GM23338 (cell line): Measurements from ENCODE around the gene APMAP. TPM values are rescaled to one million over a fixed set of nuclear protein-coding genes. Genes with fewer than 3 reads are reported as not detected.
A peak's percentile ranks its signal among the peaks of the same experiment; 100 is the strongest.

Experiments
- ATAC-seq: fragments of 200-7000 bp; cut with Tn5 transposase; 3 replicates; pipeline ENCODE4 v1.9.1; 2020
- DNase-seq: peaks from one replicate; pipeline ENCODE4 v3.0.0-alpha.2; 2015; ENCODE audit warnings: low spot score
- H2AFZ ChIP-seq: fragments of 200-600 bp; sonication (generic); 2 replicates; pipeline ENCODE4 v1.8.0; 2016; ENCODE audit warnings: antibody characterized with exemption, mild to moderate bottlenecking, moderate library complexity
- H3F3A ChIP-seq: fragments of 200-600 bp; sonication (generic); replicated peaks from 2 replicates; pipeline ENCODE4 v1.8.0; 2017; ENCODE audit warnings: antibody characterized with exemption, mixed run types, low read depth
- H3K27ac ChIP-seq: fragments of 200-600 bp; sonication (generic); 2 replicates; pipeline ENCODE4 v1.6.1; 2016; ENCODE audit warnings: low read depth
- H3K27me3 ChIP-seq: fragments of 200-600 bp; sonication (generic); 2 replicates; pipeline ENCODE4 v1.8.0; 2016; ENCODE audit warnings: mild to moderate bottlenecking, mixed run types, moderate library complexity; ENCODE audit not compliant: insufficient read depth
- H3K36me3 ChIP-seq: fragments of 200-600 bp; sonication (generic); 2 replicates; pipeline ENCODE4 v1.8.0; 2016; ENCODE audit warnings: mild to moderate bottlenecking; ENCODE audit not compliant: insufficient read depth
- H3K4me1 ChIP-seq: fragments of 200-600 bp; sonication (generic); 2 replicates; pipeline ENCODE4 v1.8.0; 2016; ENCODE audit warnings: mild to moderate bottlenecking, moderate library complexity; ENCODE audit not compliant: insufficient read depth
- H3K4me2 ChIP-seq: fragments of 200-600 bp; sonication (generic); 2 replicates; pipeline ENCODE4 v1.7.1; 2017; ENCODE audit warnings: mixed run types
- H3K4me3 ChIP-seq: fragments of 200-600 bp; sonication (generic); 2 replicates; pipeline ENCODE4 v1.6.1; 2016; ENCODE audit warnings: mixed run types
- H3K79me2 ChIP-seq: fragments of 200-600 bp; sonication (generic); replicated peaks from 2 replicates; pipeline ENCODE4 v1.8.0; 2017; ENCODE audit warnings: mild to moderate bottlenecking; ENCODE audit not compliant: insufficient read depth
- H3K9me2 ChIP-seq: fragments of 200-600 bp; sonication (generic); 2 replicates; pipeline ENCODE4 v1.8.0; 2017; ENCODE audit not compliant: insufficient read depth
- H4K20me1 ChIP-seq: fragments of 200-600 bp; sonication (generic); replicated peaks from 2 replicates; pipeline ENCODE4 v1.8.0; 2017; ENCODE audit warnings: mild to moderate bottlenecking; ENCODE audit not compliant: insufficient read depth
- H3K27ac Mint-ChIP-seq: 2 replicates; pipeline ENCODE4 v1.8.0; 2020; ENCODE audit warnings: inconsistent platforms, mild to moderate bottlenecking, moderate library complexity, mixed read lengths
- H3K27me3 Mint-ChIP-seq: 3 replicates; pipeline ENCODE4 v1.8.0; 2022; ENCODE audit warnings: low read depth, mild to moderate bottlenecking, moderate library complexity, mixed read lengths, inconsistent platforms; ENCODE audit not compliant: insufficient read depth, poor library complexity
- H3K36me3 Mint-ChIP-seq: 3 replicates; pipeline ENCODE4 v1.8.0; 2021; ENCODE audit warnings: low read depth, mild to moderate bottlenecking, inconsistent platforms, moderate library complexity, mixed read lengths
- H3K4me1 Mint-ChIP-seq: 3 replicates; pipeline ENCODE4 v1.8.0; 2020; ENCODE audit warnings: mild to moderate bottlenecking, inconsistent platforms, mixed read lengths
- H3K4me3 Mint-ChIP-seq: 3 replicates; pipeline ENCODE4 v1.8.0; 2021; ENCODE audit warnings: moderate library complexity, mild to moderate bottlenecking, inconsistent platforms, mixed read lengths
- H3K9me3 Mint-ChIP-seq: 3 replicates; pipeline ENCODE4 v1.8.0; 2020; ENCODE audit warnings: moderate library complexity, mild to moderate bottlenecking, inconsistent platforms, mixed read lengths
- CREB1 ChIP-seq: fragments of 250-450 bp; sonication (Bioruptor Pico); IDR thresholded peaks from 2 replicates; pipeline ENCODE4 v1.5.0; 2020; ENCODE audit warnings: low read depth, mild to moderate bottlenecking, moderate library complexity
- CTCF ChIP-seq, 2 experiments: fragments of 200-600 bp in 1 of 2; sonication (generic) in 1 of 2; conservative IDR thresholded peaks; 2 replicates each; pipeline versions ENCODE4 v1.5.1 to v1.6.1; 2016 to 2017; ENCODE audit warnings: antibody characterized with exemption in 2 of 2, low read depth in 2 of 2, mild to moderate bottlenecking in 2 of 2, moderate library complexity in 1 of 2
- ETS1 ChIP-seq: IDR thresholded peaks from 2 replicates; pipeline ENCODE4 v1.6.1; 2016; ENCODE audit warnings: antibody characterized with exemption
- EZH2 ChIP-seq: fragments of 200-600 bp; sonication (generic); IDR thresholded peaks from one replicate; pipeline ENCODE4 v1.8.0; 2017; ENCODE audit warnings: antibody characterized with exemption, mild to moderate bottlenecking, low read depth; ENCODE audit not compliant: unreplicated experiment
- EZH2phosphoT487 ChIP-seq: fragments of 200-600 bp; sonication (generic); IDR thresholded peaks from one replicate; pipeline ENCODE4 v1.8.1; 2018; ENCODE audit warnings: antibody characterized with exemption; ENCODE audit not compliant: unreplicated experiment
- JUNB ChIP-seq: IDR thresholded peaks from one replicate; pipeline ENCODE4 v1.6.1; 2016; ENCODE audit warnings: antibody characterized with exemption; ENCODE audit not compliant: unreplicated experiment
- NANOG ChIP-seq: IDR thresholded peaks from 2 replicates; pipeline ENCODE4 v1.6.1; 2016; ENCODE audit warnings: antibody characterized with exemption, borderline replicate concordance
- POLR2AphosphoS5 ChIP-seq: IDR thresholded peaks from 2 replicates; pipeline ENCODE4 v1.6.1; 2016; ENCODE audit warnings: antibody characterized with exemption, low read depth
- REST ChIP-seq: IDR thresholded peaks from one replicate; pipeline ENCODE4 v1.6.1; 2018; ENCODE audit warnings: antibody characterized with exemption; ENCODE audit not compliant: unreplicated experiment
- STAT1 ChIP-seq: IDR thresholded peaks from one replicate; pipeline ENCODE4 v1.6.1; 2016; ENCODE audit warnings: antibody characterized with exemption; ENCODE audit not compliant: unreplicated experiment
- ZNF114 ChIP-seq: fragments of 250-450 bp; sonication (Bioruptor Pico); IDR thresholded peaks from 2 replicates; pipeline ENCODE4 v1.5.0; 2020; ENCODE audit warnings: mild to moderate bottlenecking, moderate library complexity
- ZNF331 ChIP-seq: fragments of 250-450 bp; sonication (Bioruptor Pico); IDR thresholded peaks from 2 replicates; pipeline ENCODE4 v1.5.0; 2020; ENCODE audit warnings: low read depth, mild to moderate bottlenecking, moderate library complexity
- polyA plus RNA-seq: library from polyadenylated mRNA; unstranded; fragments of >200 nt; fragmentation: Nextera tagmentation; extraction: Ambion mirVana; gene quantifications from 2 replicates; pipeline ENCODE4 v1.2.1, GENCODE V29; 2016
- total RNA-seq: library from RNA; depleted of rRNA; stranded (reverse); fragments of >200 nt; shearing (Covaris generic); gene quantifications from 2 replicates; pipeline ENCODE4 v1.2.3, GENCODE V29; 2014

The APMAP gene
- total and polyA plus RNA-seq, 2 experiments from 2014 or later: 31.7 to 72.3 TPM

- no peaks in the 10 kb centered on the region for H3K36me3 Mint-ChIP-seq
- H3K4me1 Mint-ChIP-seq: peaks cover 23% of the 10 kb centered on the region
- DNase-seq (no peak), ATAC-seq (0 out of 3 replicates have a peak, but pooled peaks have one; percentile 11)
- no peak overlapping the region for H3K4me2 ChIP-seq
- H3K79me2 ChIP-seq: no peaks in the 10 kb centered on the region
- no peak overlapping the region for H3K4me3 ChIP-seq
- H3F3A ChIP-seq: no peaks in the 10 kb centered on the region
- H3K9me2 ChIP-seq: 0 out of 2 replicates have a peak, but pooled peaks cover 6% of the 10 kb centered on the region
- H3K27me3 ChIP-seq: no peaks in the 10 kb centered on the region
- H3K27me3 Mint-ChIP-seq: peaks cover 11% of the 10 kb centered on the region
- TF ChIP-seq POLR2AphosphoS5 (no peak), STAT1 (no peak), ZNF114 (no peak)
- no peaks in the 10 kb centered on the region for H3K36me3 ChIP-seq
- no peak overlapping the region for H3K27ac ChIP-seq
- no peaks in the 10 kb centered on the region for H3K9me3 Mint-ChIP-seq
- no peak overlapping the region for H3K27ac Mint-ChIP-seq
- no peaks in the 10 kb centered on the region; the same call in 1 of the 2 replicates for H3K4me1 ChIP-seq
- no peak overlapping the region for H3K4me3 Mint-ChIP-seq
- no peaks in the 10 kb centered on the region for H4K20me1 ChIP-seq
- H2AFZ ChIP-seq: no peak overlapping the region
These were observed 23.9 kb upstream of the APMAP start for GRCh38 chr20:25016471-25016870.

- Histone ChIP-seq H3K27ac (no peak overlapping the region), H3K36me3 (no peaks in the 10 kb centered on the region), H3F3A (no peaks in the 10 kb centered on the region), H3K4me2 (no peak overlapping the region), H3K4me1 (no peaks in the 10 kb centered on the region; the same call in 1 of the 2 replicates), H2AFZ (no peak overlapping the region), H4K20me1 (no peaks in the 10 kb centered on the region), H3K79me2 (no peaks in the 10 kb centered on the region), H3K4me3 (no peak overlapping the region), H3K27me3 (no peaks in the 10 kb centered on the region), H3K9me2 (0 out of 2 replicates have a peak, but pooled peaks cover 5% of the 10 kb centered on the region)
- H3K27me3 Mint-ChIP-seq: peaks cover 7% of the 10 kb centered on the region
- H3K4me3 Mint-ChIP-seq: no peak overlapping the region
- peaks cover 23% of the 10 kb centered on the region for H3K4me1 Mint-ChIP-seq
- no peaks in the 10 kb centered on the region for H3K36me3 Mint-ChIP-seq
- ATAC-seq: no peak
- no peaks in the 10 kb centered on the region for H3K9me3 Mint-ChIP-seq
- no peak overlapping the region for H3K27ac Mint-ChIP-seq
- DNase-seq: no peak
- TF ChIP-seq NANOG (no peak), ZNF331 (CRISPR knock-in tag) (no peak), CREB1 (CRISPR knock-in tag) (no peak), EZH2 (no peak), EZH2phosphoT487 (no peak), POLR2AphosphoS5 (no peak), REST (no peak), JUNB (no peak), ETS1 (no peak), STAT1 (no peak), ZNF114 (no peak), CTCF (conservative IDR thresholded peaks at IDR 0.05; ENCODE audit: low read depth in 2 of 2) (no peak)
These were observed 23.4 kb upstream of the APMAP start for GRCh38 chr20:25015986-25016385.
